Measurements from ENCODE around the gene DDHD1.

DNA sequence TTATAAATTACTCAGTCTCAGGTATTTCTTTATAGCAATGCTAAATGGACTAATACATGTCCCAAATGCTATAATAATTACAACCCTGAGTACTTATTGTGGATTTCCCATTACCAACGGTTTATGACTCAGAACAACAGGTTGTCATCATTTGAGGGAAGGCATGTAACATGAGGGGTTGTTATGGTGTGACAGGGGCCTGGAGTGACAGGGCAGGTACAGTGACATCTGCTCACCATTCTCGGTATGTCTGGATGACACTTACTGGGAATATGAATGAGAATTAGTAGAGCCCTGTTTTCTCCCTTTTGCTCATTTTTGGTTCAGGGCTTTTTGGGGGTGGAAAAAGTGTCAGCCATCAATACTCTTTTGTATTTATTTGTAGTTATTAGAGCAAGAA lies 166.1 kb downstream of the DDHD1 start:
- TF ChIP-seq, protein P1, sequence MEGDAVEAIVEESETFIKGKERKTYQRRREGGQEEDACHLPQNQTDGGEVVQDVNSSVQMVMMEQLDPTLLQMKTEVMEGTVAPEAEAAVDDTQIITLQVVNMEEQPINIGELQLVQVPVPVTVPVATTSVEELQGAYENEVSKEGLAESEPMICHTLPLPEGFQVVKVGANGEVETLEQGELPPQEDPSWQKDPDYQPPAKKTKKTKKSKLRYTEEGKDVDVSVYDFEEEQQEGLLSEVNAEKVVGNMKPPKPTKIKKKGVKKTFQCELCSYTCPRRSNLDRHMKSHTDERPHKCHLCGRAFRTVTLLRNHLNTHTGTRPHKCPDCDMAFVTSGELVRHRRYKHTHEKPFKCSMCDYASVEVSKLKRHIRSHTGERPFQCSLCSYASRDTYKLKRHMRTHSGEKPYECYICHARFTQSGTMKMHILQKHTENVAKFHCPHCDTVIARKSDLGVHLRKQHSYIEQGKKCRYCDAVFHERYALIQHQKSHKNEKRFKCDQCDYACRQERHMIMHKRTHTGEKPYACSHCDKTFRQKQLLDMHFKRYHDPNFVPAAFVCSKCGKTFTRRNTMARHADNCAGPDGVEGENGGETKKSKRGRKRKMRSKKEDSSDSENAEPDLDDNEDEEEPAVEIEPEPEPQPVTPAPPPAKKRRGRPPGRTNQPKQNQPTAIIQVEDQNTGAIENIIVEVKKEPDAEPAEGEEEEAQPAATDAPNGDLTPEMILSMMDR (IDR thresholded peaks at IDR 0.05; ENCODE audit: low read depth, low read length) = no peak
- no peak for TF ChIP-seq EZH2phosphoT487 (IDR thresholded peaks at IDR 0.05; ENCODE audit: low read depth)

Measured in OCI-LY3 (cell line).